GM12878 (cell line): ENCODE measurements around the gene SLC2A4. TPM values are rescaled to one million over a fixed set of nuclear protein-coding genes. Genes with fewer than 3 reads are reported as not detected.

Source experiments
- ASH2L ChIP-seq: fragments of 300-600, 200-600 bp; sonication (generic); IDR thresholded peaks from 2 replicates; pipeline ENCODE4 v1.6.1; 2017; ENCODE audit warnings: low read depth, mild to moderate bottlenecking, borderline replicate concordance
- ETV6 ChIP-seq, 2 experiments: fragments of 450-650 bp in 1 of 2; IDR thresholded peaks in 1 of 2; conservative IDR thresholded peaks in 1 of 2; 2 replicates each; pipeline ENCODE4 v1.6.1; 2014; ENCODE audit warnings: antibody characterized with exemption in 1 of 2, borderline replicate concordance in 1 of 2, low read depth in 1 of 2, mild to moderate bottlenecking in 1 of 2, moderate library complexity in 1 of 2
- GATAD2B ChIP-seq: fragments of 450-650 bp; conservative IDR thresholded peaks from 2 replicates; pipeline ENCODE4 v1.6.1; 2017; ENCODE audit warnings: low read depth, mild to moderate bottlenecking, moderate library complexity
- LARP7 ChIP-seq: fragments of 450-650 bp; IDR thresholded peaks from 2 replicates; pipeline ENCODE4 v1.6.1; 2017; ENCODE audit warnings: mild to moderate bottlenecking
- MYC ChIP-seq: IDR thresholded peaks from 2 replicates; pipeline ENCODE4 v1.6.1; 2011; ENCODE audit warnings: mild to moderate bottlenecking, low read length, moderate library complexity, inconsistent platforms; ENCODE audit not compliant: insufficient read depth, insufficient replicate concordance, insufficient read length, severe bottlenecking
- NBN ChIP-seq: fragments of 450-650 bp; IDR thresholded peaks from 2 replicates; pipeline ENCODE4 v1.6.1; 2016
- RFX5 ChIP-seq: IDR thresholded peaks from 2 replicates; pipeline ENCODE4 v1.6.1; 2011; ENCODE audit warnings: low read depth, low read length, improper control_type of control experiment
- SPI1 ChIP-seq: IDR thresholded peaks from 2 replicates; pipeline ENCODE4 v1.6.1; 2011; ENCODE audit warnings: low read depth, mild to moderate bottlenecking, low read length, moderate library complexity, borderline replicate concordance; ENCODE audit not compliant: insufficient read depth
- SUZ12 ChIP-seq: fragments of 200-600 bp; sonication (generic); IDR thresholded peaks from one replicate; pipeline ENCODE4 v1.6.1; 2018; ENCODE audit warnings: antibody characterized with exemption, mild to moderate bottlenecking; ENCODE audit not compliant: unreplicated experiment
- TAF1 ChIP-seq: IDR thresholded peaks from 2 replicates; pipeline ENCODE4 v1.6.1; 2011; ENCODE audit warnings: mild to moderate bottlenecking, low read depth, low read length, borderline replicate concordance
- TCF3 ChIP-seq: IDR thresholded peaks from 2 replicates; pipeline ENCODE4 v1.6.1; 2012; ENCODE audit warnings: low read depth, mild to moderate bottlenecking, low read length, borderline replicate concordance; ENCODE audit not compliant: insufficient read depth
- ZBED1 ChIP-seq: IDR thresholded peaks from 2 replicates; pipeline ENCODE4 v1.6.1; 2016; ENCODE audit warnings: borderline replicate concordance
- polyA plus RNA-seq, 11 experiments: library from polyadenylated mRNA; depleted of rRNA in 4 of 11; unstranded in 6 of 11; stranded (reverse) in 5 of 11; fragments of >200 nt; fragmentation: Nextera tagmentation in 4 of 11; fragmentation: Illumina TruSeq in 1 of 11; extraction: Ambion mirVana in 4 of 11; extraction: Trizol in 1 of 11; gene quantifications; 1 replicate in 1 of 11; 2 replicates in 10 of 11; pipeline versions ENCODE4 v1.2.1 to v1.2.3, GENCODE V29; 2011 to 2016; ENCODE audit warnings: inconsistent platforms in 2 of 11, missing spikeins in 2 of 11, low read depth in 1 of 11
- total RNA-seq, 4 experiments: library from RNA; depleted of rRNA in 3 of 4; stranded (reverse); fragments of >200 nt in 3 of 4; fragmentation: Illumina TruSeq in 1 of 4; extraction: Trizol in 1 of 4; gene quantifications; 2 replicates each; pipeline versions ENCODE4 v1.2.1 to v1.2.3, GENCODE V29; 2013 to 2021
- TF ChIP-seq, protein P1 (sequence below): IDR thresholded peaks from 2 replicates; pipeline ENCODE4 v1.6.1; 2012; ENCODE audit warnings: mild to moderate bottlenecking, low read depth, low read length
- TF ChIP-seq, protein P2 (sequence below): fragments of 450-650 bp; IDR thresholded peaks from 2 replicates; pipeline ENCODE4 v1.6.1; 2016; ENCODE audit warnings: mild to moderate bottlenecking
- TF ChIP-seq, protein P3 (sequence below): fragments of 450-650 bp; IDR thresholded peaks from 2 replicates; pipeline ENCODE4 v1.6.1; 2017; ENCODE audit warnings: mild to moderate bottlenecking, low read depth, inconsistent platforms; ENCODE audit not compliant: poor library complexity, severe bottlenecking
- TF ChIP-seq, protein P4 (sequence below): fragments of 450-650 bp; IDR thresholded peaks from 2 replicates; pipeline ENCODE4 v1.6.1; 2016; ENCODE audit warnings: mild to moderate bottlenecking
- TF ChIP-seq, protein P5 (sequence below), 3 experiments: IDR thresholded peaks in 2 of 3; conservative IDR thresholded peaks in 1 of 3; 2 replicates each; pipeline ENCODE4 v1.5.1; 2011; ENCODE audit warnings: low read depth in 3 of 3, low read length in 3 of 3, mild to moderate bottlenecking in 3 of 3, control low read depth in 2 of 3, moderate library complexity in 2 of 3, inconsistent platforms in 1 of 3, mixed read lengths in 1 of 3; ENCODE audit not compliant: control insufficient read depth in 2 of 3, insufficient read depth in 1 of 3; ENCODE audit errors: extremely low read depth in 1 of 3

Gene SLC2A4
- total and polyA plus RNA-seq, 10 of the 15 experiments (the other 5 are each of a cell fraction or from before 2014, with no cell fraction given): 0.03 to 0.23 (median 0.04) TPM; not detected in 4

DNA sequence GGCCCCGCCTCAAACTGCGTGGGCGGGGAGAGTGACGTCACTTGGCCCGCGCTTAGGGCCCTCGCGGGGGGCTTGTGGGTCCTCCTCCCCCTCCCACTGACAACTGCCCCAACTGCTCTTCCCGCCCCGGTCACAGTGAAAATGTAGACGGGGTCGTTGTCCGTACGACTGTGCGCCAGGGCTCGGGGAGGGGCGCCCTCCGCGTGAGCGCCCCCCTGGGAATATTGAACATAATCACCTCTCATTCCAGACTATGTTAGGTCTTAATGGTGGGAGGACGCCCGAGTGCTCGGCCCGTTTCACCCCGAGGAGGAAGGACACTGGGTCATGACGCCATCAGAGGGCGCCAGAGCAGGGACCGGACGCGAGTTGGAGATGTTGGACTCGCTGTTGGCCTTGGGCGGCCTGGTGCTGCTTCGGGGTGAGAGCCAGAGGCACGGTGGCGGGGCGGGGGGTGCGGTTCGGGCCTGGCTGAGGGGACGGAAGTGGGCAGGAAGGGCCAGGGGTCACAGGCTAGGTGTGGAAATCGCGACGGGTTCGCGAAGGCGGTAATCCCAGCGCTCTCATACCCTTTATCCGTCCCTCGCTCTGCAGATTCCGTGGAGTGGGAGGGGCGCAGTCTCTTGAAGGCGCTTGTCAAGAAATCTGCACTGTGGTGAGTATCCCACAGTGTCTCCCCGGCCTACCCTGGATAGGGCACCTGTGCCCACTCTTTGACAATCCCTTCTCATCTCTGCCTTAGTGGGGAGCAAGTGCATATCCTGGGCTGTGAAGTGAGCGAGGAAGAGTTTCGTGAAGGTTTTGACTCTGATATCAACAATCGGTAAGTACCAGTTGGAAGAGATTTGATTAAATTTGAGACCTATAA lies 29.1 kb upstream of the SLC2A4 start, which contains the start of gene ELP5 (continued):
- TF ChIP-seq TAF1: peak; percentile 81
- TF ChIP-seq ASH2L: no peak
- TF ChIP-seq, protein P1, sequence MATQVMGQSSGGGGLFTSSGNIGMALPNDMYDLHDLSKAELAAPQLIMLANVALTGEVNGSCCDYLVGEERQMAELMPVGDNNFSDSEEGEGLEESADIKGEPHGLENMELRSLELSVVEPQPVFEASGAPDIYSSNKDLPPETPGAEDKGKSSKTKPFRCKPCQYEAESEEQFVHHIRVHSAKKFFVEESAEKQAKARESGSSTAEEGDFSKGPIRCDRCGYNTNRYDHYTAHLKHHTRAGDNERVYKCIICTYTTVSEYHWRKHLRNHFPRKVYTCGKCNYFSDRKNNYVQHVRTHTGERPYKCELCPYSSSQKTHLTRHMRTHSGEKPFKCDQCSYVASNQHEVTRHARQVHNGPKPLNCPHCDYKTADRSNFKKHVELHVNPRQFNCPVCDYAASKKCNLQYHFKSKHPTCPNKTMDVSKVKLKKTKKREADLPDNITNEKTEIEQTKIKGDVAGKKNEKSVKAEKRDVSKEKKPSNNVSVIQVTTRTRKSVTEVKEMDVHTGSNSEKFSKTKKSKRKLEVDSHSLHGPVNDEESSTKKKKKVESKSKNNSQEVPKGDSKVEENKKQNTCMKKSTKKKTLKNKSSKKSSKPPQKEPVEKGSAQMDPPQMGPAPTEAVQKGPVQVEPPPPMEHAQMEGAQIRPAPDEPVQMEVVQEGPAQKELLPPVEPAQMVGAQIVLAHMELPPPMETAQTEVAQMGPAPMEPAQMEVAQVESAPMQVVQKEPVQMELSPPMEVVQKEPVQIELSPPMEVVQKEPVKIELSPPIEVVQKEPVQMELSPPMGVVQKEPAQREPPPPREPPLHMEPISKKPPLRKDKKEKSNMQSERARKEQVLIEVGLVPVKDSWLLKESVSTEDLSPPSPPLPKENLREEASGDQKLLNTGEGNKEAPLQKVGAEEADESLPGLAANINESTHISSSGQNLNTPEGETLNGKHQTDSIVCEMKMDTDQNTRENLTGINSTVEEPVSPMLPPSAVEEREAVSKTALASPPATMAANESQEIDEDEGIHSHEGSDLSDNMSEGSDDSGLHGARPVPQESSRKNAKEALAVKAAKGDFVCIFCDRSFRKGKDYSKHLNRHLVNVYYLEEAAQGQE: no peak
- TF ChIP-seq SUZ12: no peak
- peak; percentile 88; the same call in 1 of the 2 replicates for TF ChIP-seq LARP7
- TF ChIP-seq ETV6 (conservative IDR thresholded peaks at IDR 0.05 in 1 of 2, IDR thresholded peaks at IDR 0.05 in 1 of 2; ENCODE audit: borderline replicate concordance in 1 of 2, low read depth in 1 of 2): no peak
- TF ChIP-seq, protein P2, sequence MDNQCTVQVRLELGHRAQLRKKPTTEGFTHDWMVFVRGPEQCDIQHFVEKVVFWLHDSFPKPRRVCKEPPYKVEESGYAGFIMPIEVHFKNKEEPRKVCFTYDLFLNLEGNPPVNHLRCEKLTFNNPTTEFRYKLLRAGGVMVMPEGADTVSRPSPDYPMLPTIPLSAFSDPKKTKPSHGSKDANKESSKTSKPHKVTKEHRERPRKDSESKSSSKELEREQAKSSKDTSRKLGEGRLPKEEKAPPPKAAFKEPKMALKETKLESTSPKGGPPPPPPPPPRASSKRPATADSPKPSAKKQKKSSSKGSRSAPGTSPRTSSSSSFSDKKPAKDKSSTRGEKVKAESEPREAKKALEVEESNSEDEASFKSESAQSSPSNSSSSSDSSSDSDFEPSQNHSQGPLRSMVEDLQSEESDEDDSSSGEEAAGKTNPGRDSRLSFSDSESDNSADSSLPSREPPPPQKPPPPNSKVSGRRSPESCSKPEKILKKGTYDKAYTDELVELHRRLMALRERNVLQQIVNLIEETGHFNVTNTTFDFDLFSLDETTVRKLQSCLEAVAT: peak; percentile 79
- TF ChIP-seq, protein P3, sequence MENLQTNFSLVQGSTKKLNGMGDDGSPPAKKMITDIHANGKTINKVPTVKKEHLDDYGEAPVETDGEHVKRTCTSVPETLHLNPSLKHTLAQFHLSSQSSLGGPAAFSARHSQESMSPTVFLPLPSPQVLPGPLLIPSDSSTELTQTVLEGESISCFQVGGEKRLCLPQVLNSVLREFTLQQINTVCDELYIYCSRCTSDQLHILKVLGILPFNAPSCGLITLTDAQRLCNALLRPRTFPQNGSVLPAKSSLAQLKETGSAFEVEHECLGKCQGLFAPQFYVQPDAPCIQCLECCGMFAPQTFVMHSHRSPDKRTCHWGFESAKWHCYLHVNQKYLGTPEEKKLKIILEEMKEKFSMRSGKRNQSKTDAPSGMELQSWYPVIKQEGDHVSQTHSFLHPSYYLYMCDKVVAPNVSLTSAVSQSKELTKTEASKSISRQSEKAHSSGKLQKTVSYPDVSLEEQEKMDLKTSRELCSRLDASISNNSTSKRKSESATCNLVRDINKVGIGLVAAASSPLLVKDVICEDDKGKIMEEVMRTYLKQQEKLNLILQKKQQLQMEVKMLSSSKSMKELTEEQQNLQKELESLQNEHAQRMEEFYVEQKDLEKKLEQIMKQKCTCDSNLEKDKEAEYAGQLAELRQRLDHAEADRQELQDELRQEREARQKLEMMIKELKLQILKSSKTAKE: peak; percentile 56
- peak; percentile 8; the same call in 1 of the 2 replicates for TF ChIP-seq SPI1
- no peak; the same call in 1 of the 2 replicates for TF ChIP-seq ZBED1
- TF ChIP-seq, protein P4, sequence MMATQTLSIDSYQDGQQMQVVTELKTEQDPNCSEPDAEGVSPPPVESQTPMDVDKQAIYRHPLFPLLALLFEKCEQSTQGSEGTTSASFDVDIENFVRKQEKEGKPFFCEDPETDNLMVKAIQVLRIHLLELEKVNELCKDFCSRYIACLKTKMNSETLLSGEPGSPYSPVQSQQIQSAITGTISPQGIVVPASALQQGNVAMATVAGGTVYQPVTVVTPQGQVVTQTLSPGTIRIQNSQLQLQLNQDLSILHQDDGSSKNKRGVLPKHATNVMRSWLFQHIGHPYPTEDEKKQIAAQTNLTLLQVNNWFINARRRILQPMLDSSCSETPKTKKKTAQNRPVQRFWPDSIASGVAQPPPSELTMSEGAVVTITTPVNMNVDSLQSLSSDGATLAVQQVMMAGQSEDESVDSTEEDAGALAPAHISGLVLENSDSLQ: no peak; the same call in none of the 2 replicates
- peak; percentile 86 for TF ChIP-seq GATAD2B
- 0 out of 2 replicates have a peak, but pooled peaks have one; percentile 8 for TF ChIP-seq TCF3
- TF ChIP-seq MYC: peak; percentile 28
- TF ChIP-seq, protein P5, sequence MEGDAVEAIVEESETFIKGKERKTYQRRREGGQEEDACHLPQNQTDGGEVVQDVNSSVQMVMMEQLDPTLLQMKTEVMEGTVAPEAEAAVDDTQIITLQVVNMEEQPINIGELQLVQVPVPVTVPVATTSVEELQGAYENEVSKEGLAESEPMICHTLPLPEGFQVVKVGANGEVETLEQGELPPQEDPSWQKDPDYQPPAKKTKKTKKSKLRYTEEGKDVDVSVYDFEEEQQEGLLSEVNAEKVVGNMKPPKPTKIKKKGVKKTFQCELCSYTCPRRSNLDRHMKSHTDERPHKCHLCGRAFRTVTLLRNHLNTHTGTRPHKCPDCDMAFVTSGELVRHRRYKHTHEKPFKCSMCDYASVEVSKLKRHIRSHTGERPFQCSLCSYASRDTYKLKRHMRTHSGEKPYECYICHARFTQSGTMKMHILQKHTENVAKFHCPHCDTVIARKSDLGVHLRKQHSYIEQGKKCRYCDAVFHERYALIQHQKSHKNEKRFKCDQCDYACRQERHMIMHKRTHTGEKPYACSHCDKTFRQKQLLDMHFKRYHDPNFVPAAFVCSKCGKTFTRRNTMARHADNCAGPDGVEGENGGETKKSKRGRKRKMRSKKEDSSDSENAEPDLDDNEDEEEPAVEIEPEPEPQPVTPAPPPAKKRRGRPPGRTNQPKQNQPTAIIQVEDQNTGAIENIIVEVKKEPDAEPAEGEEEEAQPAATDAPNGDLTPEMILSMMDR (IDR thresholded peaks at IDR 0.05 in 2 of 3, conservative IDR thresholded peaks at IDR 0.05 in 1 of 3; ENCODE audit: control insufficient read depth in 2 of 3, extremely low read depth in 1 of 3, insufficient read depth in 1 of 3, low read depth in 3 of 3, low read length in 3 of 3): peak; percentile 11 to 42 (median 37); a peak in 3 of 6 replicates
- TF ChIP-seq RFX5: no peak
- TF ChIP-seq NBN: peak; percentile 99
